Upper lobe of left lung (tissue), 4 donors: ENCODE measurements around the gene CDK5RAP2.

Experiments used
- EP300 ChIP-seq, 4 donors: sonication (generic); formaldehyde crosslinking; IDR thresholded peaks; one replicate each; pipeline ENCODE4 v1.5.1; 2017; ENCODE audit warnings: antibody characterized with exemption in 4 of 4, control low read depth in 2 of 4
- POLR2A ChIP-seq, 4 donors: fragments of 450-650 bp; IDR thresholded peaks; one replicate each; pipeline ENCODE4 v1.5.1; 2016 to 2017; ENCODE audit warnings: antibody characterized with exemption in 4 of 4, mild to moderate bottlenecking in 2 of 4
- TF ChIP-seq, protein P1 (sequence below), 6 experiments: fragments of 450-650 bp in 4 of 6; fragments of 200-600 bp in 2 of 6; sonication (generic) in 2 of 6; IDR thresholded peaks; one replicate each; pipeline ENCODE4 v1.5.1; 2016 to 2019; ENCODE audit warnings: antibody characterized with exemption in 6 of 6

GRCh38 chr9:120528829-120529228, 51.1 kb downstream of the CDK5RAP2 start:
- TF ChIP-seq POLR2A (IDR thresholded peaks at IDR 0.05) (no peak), EP300 (IDR thresholded peaks at IDR 0.05) (no peak)
- TF ChIP-seq, protein P1, sequence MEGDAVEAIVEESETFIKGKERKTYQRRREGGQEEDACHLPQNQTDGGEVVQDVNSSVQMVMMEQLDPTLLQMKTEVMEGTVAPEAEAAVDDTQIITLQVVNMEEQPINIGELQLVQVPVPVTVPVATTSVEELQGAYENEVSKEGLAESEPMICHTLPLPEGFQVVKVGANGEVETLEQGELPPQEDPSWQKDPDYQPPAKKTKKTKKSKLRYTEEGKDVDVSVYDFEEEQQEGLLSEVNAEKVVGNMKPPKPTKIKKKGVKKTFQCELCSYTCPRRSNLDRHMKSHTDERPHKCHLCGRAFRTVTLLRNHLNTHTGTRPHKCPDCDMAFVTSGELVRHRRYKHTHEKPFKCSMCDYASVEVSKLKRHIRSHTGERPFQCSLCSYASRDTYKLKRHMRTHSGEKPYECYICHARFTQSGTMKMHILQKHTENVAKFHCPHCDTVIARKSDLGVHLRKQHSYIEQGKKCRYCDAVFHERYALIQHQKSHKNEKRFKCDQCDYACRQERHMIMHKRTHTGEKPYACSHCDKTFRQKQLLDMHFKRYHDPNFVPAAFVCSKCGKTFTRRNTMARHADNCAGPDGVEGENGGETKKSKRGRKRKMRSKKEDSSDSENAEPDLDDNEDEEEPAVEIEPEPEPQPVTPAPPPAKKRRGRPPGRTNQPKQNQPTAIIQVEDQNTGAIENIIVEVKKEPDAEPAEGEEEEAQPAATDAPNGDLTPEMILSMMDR (IDR thresholded peaks at IDR 0.05): no peak
